ENCODE data around the gene PDIA6.
"Not testable (repeated sequence)": the region's sequence is repeated elsewhere in the genome, so short reads cannot be mapped to it uniquely, and the experiment has no call there.

Gene PDIA6

DNA sequence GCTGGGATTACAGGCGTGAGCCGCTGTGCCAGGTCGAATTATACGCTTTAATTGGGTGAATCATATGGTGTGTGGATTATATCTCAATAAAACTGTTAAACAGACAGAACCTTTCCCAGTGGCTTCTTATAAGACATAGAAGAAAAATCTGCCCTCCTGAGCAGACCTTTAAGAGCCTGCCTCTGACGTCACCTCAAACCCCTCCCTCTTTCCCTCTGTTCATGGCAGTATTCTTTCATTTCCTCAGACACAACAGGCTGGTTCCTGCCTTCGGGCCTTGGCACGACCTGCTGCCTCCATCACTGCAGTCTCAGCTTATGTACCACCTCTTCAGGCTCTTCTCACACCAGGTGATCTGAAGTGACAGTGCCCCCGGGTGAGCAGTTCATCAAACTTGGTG is 14.0 kb upstream of the PDIA6 start:
- no peak for DNase-seq (ENCODE audit: low spot score)
- TF ChIP-seq, protein P1, sequence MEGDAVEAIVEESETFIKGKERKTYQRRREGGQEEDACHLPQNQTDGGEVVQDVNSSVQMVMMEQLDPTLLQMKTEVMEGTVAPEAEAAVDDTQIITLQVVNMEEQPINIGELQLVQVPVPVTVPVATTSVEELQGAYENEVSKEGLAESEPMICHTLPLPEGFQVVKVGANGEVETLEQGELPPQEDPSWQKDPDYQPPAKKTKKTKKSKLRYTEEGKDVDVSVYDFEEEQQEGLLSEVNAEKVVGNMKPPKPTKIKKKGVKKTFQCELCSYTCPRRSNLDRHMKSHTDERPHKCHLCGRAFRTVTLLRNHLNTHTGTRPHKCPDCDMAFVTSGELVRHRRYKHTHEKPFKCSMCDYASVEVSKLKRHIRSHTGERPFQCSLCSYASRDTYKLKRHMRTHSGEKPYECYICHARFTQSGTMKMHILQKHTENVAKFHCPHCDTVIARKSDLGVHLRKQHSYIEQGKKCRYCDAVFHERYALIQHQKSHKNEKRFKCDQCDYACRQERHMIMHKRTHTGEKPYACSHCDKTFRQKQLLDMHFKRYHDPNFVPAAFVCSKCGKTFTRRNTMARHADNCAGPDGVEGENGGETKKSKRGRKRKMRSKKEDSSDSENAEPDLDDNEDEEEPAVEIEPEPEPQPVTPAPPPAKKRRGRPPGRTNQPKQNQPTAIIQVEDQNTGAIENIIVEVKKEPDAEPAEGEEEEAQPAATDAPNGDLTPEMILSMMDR (IDR thresholded peaks at IDR 0.05), result no peak
- Histone ChIP-seq H3K27ac (no peak overlapping the region), H3K4me3 (no peak overlapping the region)

DNA sequence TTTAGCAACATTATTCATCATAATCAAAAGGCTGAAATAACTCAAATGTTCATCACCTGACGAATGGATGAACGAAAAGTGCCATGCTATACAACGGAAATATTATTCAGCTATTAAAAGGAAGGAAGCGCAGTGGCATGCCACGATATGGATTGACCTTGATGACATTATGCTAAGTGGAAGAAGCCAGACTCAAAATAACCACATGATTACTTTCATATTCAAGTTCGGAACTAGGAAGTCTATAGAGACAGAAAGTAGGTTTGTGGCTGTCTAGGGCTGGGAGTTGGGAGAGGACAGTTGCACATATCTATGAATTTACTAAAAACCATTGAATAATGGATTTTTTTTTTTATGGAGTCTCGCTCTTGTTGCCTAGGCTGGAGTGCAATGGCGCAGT is 13.4 kb upstream of the PDIA6 start:
- Histone ChIP-seq H3K27ac (no peak overlapping the region), H3K4me3 (no peak overlapping the region)
- DNase-seq (ENCODE audit: low spot score), result no peak
- TF ChIP-seq, protein P1 (IDR thresholded peaks at IDR 0.05), result no peak

DNA sequence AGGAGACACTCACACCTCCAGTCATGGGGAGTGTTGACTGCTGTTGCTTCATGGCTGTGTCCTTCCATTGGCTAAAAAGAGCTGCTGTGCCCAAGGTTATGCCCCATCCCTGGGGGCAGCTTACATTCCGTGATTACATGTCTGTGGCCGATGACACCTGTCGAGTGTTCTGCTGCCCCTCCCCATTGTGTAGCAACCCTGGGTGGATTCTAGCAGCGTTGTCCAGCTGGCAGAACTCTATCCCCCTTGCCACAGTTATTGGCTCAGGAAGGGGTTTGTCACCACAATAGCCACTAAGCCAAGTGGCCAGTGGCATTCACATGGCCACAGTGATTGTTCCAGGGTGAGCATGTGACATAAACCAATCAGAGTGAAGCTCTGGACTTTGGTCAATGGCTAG is 11.6 kb upstream of the PDIA6 start:
- Histone ChIP-seq H3K27ac (no peak overlapping the region), H3K4me3 (no peak overlapping the region)
- DNase-seq (ENCODE audit: low spot score), result no peak
- TF ChIP-seq, protein P1 (IDR thresholded peaks at IDR 0.05), result no peak

DNA sequence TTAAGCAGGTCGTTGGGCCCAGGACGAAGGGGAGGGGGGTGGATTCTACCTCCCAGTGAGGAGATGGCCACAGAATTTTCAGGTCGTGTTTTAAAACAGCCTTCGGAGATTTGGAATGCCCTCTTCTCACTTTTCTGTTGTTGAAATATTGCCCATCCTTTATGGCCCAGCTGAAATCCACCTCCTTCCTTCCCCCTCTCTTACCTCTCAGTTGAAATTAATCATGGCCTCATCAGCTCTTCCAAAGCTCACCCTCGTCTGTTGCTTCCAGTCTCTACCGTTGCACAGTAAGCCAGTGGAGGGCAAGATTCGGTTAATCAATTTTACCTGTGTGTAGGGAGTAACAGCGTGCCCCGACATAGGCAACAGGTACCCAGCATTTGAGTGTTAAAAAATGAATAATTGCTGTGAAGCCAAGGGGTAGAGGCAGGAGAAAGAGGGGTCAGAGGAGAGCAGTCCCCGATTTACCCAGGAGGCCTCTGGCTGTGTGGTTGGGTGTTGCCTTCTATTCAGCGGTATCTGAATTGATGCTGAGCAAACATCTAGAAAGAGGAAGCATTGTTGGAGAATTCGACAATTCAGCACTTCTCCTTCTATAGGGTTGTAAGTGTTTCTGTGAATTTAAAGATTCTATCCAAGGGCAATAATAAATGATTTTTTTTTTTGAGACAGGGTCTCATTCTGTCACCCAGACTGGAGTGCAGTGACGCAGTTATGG is 8.6 kb upstream of the PDIA6 start:
- Histone ChIP-seq H3K4me3 (no peak overlapping the region), H3K27ac (peak overlapping the region in 1 of 2 donors; percentile 31)
- no peak for DNase-seq (ENCODE audit: low spot score)
- TF ChIP-seq, protein P1 (IDR thresholded peaks at IDR 0.05), result no peak

DNA sequence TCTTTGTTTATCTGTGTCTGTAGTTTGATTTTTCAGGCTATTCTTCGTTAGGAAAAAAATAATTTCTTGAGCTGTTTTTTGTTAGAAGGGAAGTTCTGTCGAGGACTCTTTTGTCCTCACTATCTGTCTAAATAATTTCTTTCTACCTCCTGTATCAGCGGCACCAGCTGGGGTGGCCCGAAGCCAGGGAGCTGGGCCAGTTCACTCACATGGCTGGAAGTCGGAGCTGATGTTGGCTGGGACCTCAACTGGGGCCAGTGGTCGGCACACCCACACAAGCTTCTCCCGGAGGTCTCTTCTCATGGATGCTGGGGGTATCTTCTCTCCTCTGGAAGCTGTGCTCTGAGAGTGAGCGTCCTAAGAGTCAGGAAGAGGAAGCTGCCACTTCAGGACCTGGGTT is 8.0 kb upstream of the PDIA6 start:
- TF ChIP-seq, protein P1 (IDR thresholded peaks at IDR 0.05), result no peak
- Histone ChIP-seq H3K27ac (peak overlapping the region in 1 of 2 donors; percentile 31), H3K4me3 (no peak overlapping the region)
- no peak for DNase-seq (ENCODE audit: low spot score)

DNA sequence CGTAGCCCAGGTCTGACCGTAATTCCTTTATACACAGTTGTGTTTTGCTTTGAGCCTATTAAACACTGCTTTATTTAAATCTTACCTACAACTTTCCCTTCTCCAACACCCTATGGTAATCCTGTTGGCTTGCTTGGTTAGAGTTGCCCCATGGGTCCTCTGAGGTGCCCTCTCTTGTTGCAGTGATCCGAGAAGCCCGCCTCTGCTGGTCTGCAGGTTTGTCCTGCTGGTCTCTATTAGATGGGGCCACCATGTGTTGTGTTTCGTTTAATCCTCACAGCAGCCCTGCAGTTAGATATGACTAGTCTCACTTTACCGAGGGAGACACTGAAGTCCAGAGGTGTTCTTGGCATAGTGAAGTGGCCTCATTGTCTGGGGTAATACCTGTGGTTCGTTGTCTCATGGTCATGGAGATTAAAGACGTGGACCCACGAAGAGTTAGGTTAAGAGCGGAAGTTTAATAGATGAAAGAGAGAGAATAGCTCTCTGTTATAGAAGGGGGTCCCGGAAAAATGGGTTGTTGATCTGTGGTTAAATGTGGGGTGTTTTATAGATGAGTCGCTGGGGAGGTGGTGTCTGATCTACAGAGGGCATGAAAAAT is 7.2 kb upstream of the PDIA6 start:
- H3K4me3 ChIP-seq, result no peak overlapping the region
- TF ChIP-seq, protein P1 (IDR thresholded peaks at IDR 0.05), result no peak
- DNase-seq (ENCODE audit: low spot score), result no peak
- H3K27ac ChIP-seq, result no peak overlapping the region

DNA sequence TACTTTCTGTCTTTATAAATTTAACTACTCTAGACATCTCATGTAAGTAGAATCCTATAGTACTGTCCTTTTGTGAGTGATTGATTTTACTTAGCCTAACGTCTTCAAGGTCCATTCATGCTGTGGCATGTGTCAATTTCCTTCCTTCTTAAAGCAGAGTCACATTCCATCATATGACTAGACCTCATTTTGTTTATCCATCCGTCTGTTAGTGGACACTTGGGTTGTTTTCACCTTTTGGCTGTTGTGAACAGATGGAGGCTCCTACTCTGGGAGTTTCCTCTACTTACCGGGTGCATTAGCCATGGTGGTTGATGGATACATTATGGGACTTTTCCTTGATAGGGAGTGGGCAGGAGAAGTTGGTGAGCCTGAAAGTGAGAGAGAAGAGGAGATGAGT is 6.4 kb upstream of the PDIA6 start:
- TF ChIP-seq, protein P1 (IDR thresholded peaks at IDR 0.05), result no peak
- Histone ChIP-seq H3K27ac (no peak overlapping the region), H3K4me3 (no peak overlapping the region)
- DNase-seq (ENCODE audit: low spot score), result no peak

DNA sequence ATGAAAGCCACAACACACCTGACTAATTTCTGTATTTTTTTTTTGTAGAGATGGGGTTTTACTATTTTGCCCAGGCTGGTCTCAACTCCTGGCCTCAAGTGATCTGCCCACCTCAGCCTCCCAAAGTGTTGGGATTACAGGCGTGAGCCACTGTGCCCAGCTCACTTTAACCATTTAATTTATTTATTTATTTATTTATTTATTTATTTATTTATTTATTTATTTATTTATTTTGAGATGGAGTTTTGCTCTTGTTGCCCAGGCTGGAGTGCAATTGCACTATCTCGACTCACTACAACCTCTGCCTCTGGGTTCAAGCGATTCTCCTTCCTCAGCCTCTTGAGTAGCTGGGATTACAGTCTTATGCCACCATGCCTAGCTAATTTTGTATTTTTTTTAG is 5.7 kb upstream of the PDIA6 start:
- not testable (repeated sequence) for H3K4me3 ChIP-seq; DNase-seq (ENCODE audit: low spot score); H3K27ac ChIP-seq

All from coronary artery (tissue), 2 donors.